HuH-7 (cell line): Measurements from ENCODE around the gene NDUFS8.
A peak's percentile ranks its signal among the peaks of the same experiment; 100 is the strongest.

Experiments
- DNase-seq: peaks from one replicate; pipeline ENCODE4 v3.0.0; 2011; ENCODE audit warnings: low spot score

NDUFS8 gene

GRCh38 chr11:68036717-68037239 lies 6.3 kb downstream of the NDUFS8 start:
- DNase-seq, result no peak

- DNase-seq, result peak; percentile 72
These were observed 7.1 kb downstream of the NDUFS8 start for GRCh38 chr11:68037411-68038225.

GRCh38 chr11:68038226-68038717 lies 7.8 kb downstream of the NDUFS8 start:
- DNase-seq, result peak; percentile 100

- DNase-seq, result peak; percentile 100
These were observed 8.4 kb downstream of the NDUFS8 start, which contains the start of gene TCIRG1 for GRCh38 chr11:68038718-68039525. TSS of gene TCIRG1 (plus strand) at chr11:68039025. CDS start at chr11:68041272, 2,247 bp downstream.

GRCh38 chr11:68039526-68040086 lies 9.1 kb downstream of the NDUFS8 start:
- peak; percentile 88 for DNase-seq

GRCh38 chr11:68040101-68040956 lies 9.8 kb downstream of the NDUFS8 start:
- peak; percentile 100 for DNase-seq

- no peak for DNase-seq
These were observed 10.6 kb downstream of the NDUFS8 start for GRCh38 chr11:68040957-68041591.

GRCh38 chr11:68041617-68042218 lies 11.2 kb downstream of the NDUFS8 start:
- DNase-seq, result no peak

GRCh38 chr11:68042219-68043028 lies 11.9 kb downstream of the NDUFS8 start:
- DNase-seq, result peak; percentile 76

- DNase-seq, result no peak
These were observed 12.5 kb downstream of the NDUFS8 start for GRCh38 chr11:68043029-68043348.

- DNase-seq, result no peak
These were observed 13.1 kb downstream of the NDUFS8 start for GRCh38 chr11:68043349-68044144.

- no peak for DNase-seq
These were observed 13.8 kb downstream of the NDUFS8 start for GRCh38 chr11:68044145-68044813.

GRCh38 chr11:68044898-68045351 lies 14.4 kb downstream of the NDUFS8 start:
- no peak for DNase-seq

- no peak for DNase-seq
These were observed 17.2 kb downstream of the NDUFS8 start for GRCh38 chr11:68047437-68048290.

GRCh38 chr11:68048681-68049508 lies 18.4 kb downstream of the NDUFS8 start:
- no peak for DNase-seq
